Brain microvascular endothelial cell (primary cell): ENCODE measurements around the gene GTF2A1.
A peak's percentile ranks its signal among the peaks of the same experiment; 100 is the strongest.

Source experiments
- DNase-seq: peaks from one replicate; pipeline ENCODE4 v3.0.0-alpha.2; 2020
- H3K27ac ChIP-seq: fragments of 250-450 bp; sonication (Bioruptor Pico); 2 replicates; pipeline ENCODE4 v1.5.1; 2020; ENCODE audit warnings: mild to moderate bottlenecking, moderate library complexity
- H3K27me3 ChIP-seq: fragments of 250-450 bp; sonication (Bioruptor Pico); replicated peaks from 2 replicates; pipeline ENCODE4 v1.5.1; 2020; ENCODE audit warnings: mild to moderate bottlenecking
- H3K36me3 ChIP-seq: fragments of 250-450 bp; sonication (Bioruptor Pico); replicated peaks from 2 replicates; pipeline ENCODE4 v1.5.1; 2020; ENCODE audit warnings: mild to moderate bottlenecking
- H3K4me3 ChIP-seq: 2 replicates; pipeline ENCODE4 v1.5.1; 2011; ENCODE audit warnings: low read depth, mild to moderate bottlenecking, control low read depth, low read length, moderate library complexity
- CTCF ChIP-seq: IDR thresholded peaks from 2 replicates; pipeline ENCODE4 v1.5.1; 2011; ENCODE audit warnings: low read depth, mild to moderate bottlenecking, moderate library complexity, low read length, control low read depth, inconsistent platforms; ENCODE audit errors: missing control alignments
- in situ Hi-C: cut with HindIII; loops from 2 replicates; pipeline ENCODE4 v1.10.0; 2017; ENCODE audit warnings: low sequenced_read_pairs, low pct_ligation_motif_present

Gene GTF2A1

DNA sequence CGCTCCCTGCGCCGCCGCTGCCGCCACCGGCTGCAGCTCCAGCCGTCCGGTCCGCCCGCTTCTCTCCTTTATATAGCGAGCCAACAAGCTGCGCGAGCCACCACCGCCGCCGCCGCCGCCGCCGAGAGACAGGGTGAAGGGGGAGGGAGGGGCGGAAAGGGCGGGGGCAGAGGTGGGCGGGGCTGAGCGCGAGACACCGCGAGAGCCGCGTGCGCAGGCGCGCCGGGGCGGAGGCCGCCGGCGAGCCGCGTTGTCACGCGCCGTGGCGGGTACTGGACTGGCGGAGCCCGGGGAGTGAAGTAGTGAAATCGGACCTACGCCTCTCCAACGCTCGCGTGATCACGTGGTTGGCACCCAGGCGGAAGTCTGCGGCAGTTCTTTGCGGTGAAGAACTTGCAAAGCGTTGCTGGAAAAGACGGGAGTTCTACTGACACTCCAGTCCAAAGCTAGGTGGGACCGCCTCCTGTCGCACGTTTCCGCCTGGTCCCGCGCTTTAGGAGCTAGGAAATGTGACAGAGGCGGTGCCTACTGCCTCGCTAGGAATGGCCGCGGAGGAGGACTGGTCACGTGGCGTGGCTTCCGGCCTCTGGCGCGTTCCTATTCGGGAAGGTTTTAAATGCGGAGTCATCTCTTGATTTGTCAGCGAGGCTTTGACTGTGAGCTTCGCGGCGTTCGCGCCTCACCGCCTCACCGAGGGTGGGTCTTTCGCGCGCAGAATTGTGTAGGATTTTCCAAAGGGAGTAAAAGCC is at the start of gene GTF2A1:
TSS of gene GTF2A1 (minus strand) at position 130 of the 749 bp plus-strand sequence. CDS start 441 bp downstream, outside the sequence.
- peak; percentile 91 for DNase-seq
- TF ChIP-seq CTCF = no peak
- Histone ChIP-seq H3K4me3 (peak within 1 kb of the TSS; percentile 78), H3K36me3 (peaks cover 1% of the 10 kb centered on the region), H3K27me3 (no peaks in the 10 kb centered on the region), H3K27ac (peak within 1 kb of the TSS; percentile 98)
- in situ Hi-C loops = no loop called here

DNA sequence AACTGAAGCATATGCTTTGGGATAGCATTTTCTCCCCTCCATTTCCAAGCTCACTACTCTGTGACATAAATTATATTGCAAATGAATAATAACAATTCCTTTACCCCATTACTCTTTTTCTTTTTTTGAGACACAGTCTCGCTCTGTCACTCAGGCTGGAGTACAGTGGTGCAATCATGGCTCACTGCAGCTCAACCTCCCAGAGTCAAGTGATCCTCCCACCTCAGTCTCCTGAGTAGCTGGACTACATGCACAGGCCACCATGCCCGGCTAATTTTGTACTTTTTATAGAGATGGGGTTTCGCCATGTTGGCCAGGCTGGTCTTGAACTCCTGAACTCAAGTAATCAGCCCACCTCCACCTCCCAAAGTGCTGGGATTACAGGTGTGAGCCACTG is 49.2 kb upstream of the GTF2A1 start:
- TF ChIP-seq CTCF = no peak
- no peak overlapping the region for H3K27ac ChIP-seq
- in situ Hi-C loops = no loop called here
- H3K4me3 ChIP-seq = no peak overlapping the region
- no peaks in the 10 kb centered on the region for H3K36me3 ChIP-seq
- no peaks in the 10 kb centered on the region for H3K27me3 ChIP-seq
- DNase-seq = no peak

DNA sequence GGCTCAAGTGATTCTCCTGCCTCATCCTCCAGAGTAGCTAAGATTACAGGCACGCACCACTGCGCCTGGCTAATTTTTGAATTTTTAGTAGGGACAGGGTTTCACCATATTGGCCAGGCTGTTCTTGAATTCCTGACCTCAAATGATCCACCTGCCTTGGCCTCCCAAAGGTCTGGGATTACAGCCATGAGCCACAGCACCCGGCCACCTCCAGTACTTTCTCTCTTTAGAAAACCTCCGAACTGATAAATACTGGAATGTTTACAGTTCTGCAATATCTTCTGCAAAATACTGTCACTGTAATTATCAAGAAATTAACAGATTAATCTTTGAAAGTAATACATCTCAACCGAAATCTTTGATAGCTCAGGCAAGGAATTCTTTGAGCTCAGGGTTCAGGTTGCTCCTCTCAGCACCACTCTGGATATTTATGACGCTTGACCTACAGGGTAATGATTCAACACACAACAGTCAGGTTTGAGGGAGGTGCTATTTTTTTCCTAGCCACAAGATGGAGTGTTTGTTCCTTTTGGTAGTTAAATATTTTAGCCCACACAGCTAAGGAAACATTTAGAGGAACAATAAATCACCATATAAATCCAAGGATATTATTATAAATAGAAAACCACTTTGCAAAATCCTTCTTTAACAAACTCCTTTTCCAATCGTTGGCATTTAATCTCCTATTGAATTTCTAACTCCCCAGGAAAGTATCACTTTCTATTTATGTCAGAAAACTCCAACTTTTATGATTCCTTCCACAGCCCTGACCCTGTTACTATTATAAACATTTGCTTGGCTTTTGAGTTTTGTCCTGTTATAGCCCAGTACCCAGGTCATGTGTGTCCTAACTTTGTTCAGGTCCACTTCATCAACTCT is 48.6 kb upstream of the GTF2A1 start:
- no peak overlapping the region for H3K27ac ChIP-seq
- peak; percentile 67 for TF ChIP-seq CTCF
- DNase-seq = peak; percentile 69

DNA sequence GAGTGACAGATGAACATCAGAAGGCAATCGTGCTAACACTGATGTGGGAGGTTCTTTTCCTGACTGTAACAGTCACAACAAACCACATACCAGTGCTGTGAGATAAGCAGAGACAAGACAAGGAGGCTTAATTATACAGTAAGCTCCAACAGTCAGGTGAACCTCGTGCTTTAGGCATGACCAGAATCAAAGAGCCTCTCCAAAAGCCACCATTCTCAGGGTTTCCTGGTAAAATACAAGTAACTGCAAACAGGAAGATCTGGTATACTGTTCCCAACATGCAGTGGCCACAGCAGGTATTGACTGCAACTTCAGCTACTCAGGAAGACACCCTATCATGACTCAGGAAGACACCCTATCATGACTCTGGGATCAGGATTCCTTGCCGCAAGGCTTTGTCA is 47.3 kb upstream of the GTF2A1 start:
- in situ Hi-C loops = no loop called here
- TF ChIP-seq CTCF = no peak
- Histone ChIP-seq H3K27me3 (no peaks in the 10 kb centered on the region), H3K36me3 (no peaks in the 10 kb centered on the region), H3K4me3 (no peak overlapping the region), H3K27ac (no peak overlapping the region)
- DNase-seq = peak; percentile 3

More for the DNA sequence above, 48.6 kb upstream of the GTF2A1 start:
- in situ Hi-C loops = no loop called here
- H3K4me3 ChIP-seq = no peak overlapping the region
- no peaks in the 10 kb centered on the region for H3K36me3 ChIP-seq
- H3K27me3 ChIP-seq = no peaks in the 10 kb centered on the region

GRCh38 chr14:81265636-81266169 is 44.9 kb upstream of the GTF2A1 start:
- TF ChIP-seq CTCF = no peak
- Histone ChIP-seq H3K27me3 (no peaks in the 10 kb centered on the region), H3K4me3 (no peak overlapping the region), H3K36me3 (no peaks in the 10 kb centered on the region), H3K27ac (no peak overlapping the region)
- in situ Hi-C loops = no loop called here
- DNase-seq = no peak
